ENCODE results near the gene C12orf76.

DNA sequence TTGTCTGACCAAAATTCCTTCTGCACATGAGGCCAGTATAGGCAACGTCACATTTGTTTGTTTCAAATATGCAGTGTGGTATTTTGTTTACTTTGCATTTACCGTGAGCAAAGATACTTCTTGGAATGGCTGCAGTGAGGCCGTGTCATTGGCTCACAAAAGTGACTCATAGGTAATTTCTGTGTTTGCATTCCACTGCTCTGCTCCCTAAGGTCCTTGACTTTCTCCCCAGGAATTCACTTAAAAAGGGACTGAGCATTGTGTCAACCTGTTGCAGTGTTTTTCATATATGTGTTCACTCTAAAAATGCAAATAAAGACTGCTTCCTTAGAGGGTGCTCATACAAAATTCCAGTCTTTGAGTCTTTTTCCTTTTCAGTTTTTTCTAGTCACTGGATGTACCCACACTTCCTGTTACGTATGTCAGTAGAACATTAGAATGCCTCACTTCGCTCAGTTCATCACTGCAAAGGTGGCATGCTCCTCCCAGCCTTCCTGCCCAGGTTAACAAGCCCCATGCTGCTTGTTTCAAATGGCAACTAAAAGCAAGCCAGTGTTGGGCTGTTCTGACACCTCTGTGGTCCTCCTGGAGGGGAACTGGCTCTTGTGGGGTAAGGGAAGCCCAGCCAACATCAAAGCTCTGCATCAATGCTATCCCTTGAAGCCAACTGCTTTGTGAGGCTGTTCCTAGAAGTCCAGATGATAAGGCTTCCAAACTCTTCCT lies 9.1 kb downstream of the C12orf76 start:
- TF ChIP-seq POLR2AphosphoS5 (IDR thresholded peaks at IDR 0.05), result peak; percentile 81
- no peak for TF ChIP-seq CTCF (IDR thresholded peaks at IDR 0.05)
